Umbilical cord (tissue), 2 donors: ENCODE measurements around the gene NDUFA3. TPM values are rescaled to one million over a fixed set of nuclear protein-coding genes. Genes with fewer than 3 reads are reported as not detected.
A peak's percentile ranks its signal among the peaks of the same experiment; 100 is the strongest.

ENCODE experiments used
- DNase-seq: peaks from one replicate; pipeline ENCODE4 v3.0.0-alpha.2; 2015; ENCODE audit warnings: low spot score
- total RNA-seq: library from RNA; depleted of rRNA; stranded (reverse); fragments of >200 nt; gene quantifications from one replicate; pipeline ENCODE4 v1.2.3, GENCODE V29; 2014; ENCODE audit warnings: low replicate concordance; ENCODE audit not compliant: insufficient read depth

NDUFA3 gene
- total RNA-seq, 1 donor from 2014 or later = 4.3 TPM

DNA sequence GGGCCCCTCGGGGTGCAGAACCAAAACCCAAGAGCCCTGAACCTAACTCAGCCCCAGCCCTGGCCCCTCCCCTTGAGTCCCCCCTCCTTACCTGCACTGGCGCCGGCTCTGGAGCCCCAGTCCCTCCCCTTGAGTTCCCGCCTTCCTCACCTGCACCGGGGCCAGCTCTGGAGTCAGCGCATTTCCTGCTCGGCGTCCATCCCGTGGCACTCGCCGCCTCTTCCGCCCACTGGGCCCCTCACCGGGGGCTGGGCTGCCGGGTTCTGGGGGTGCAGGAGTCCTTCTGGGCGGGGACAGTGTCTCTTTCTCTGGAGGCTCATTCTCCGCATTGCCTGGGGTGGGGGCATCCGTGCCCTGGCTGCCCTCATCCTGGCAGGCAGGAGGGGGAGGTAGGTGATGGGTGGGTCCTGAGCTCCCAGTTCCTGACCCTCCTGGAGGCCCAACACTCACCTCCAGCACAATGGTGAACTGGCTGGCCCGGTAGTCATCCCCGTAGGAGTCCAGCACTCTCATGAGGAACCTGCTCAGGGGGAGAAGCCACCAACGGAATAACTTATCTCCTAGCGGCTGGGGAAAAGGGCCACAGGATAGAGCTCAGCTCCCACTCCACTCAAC is 5.3 kb downstream of the NDUFA3 start:
- no peak for DNase-seq

DNA sequence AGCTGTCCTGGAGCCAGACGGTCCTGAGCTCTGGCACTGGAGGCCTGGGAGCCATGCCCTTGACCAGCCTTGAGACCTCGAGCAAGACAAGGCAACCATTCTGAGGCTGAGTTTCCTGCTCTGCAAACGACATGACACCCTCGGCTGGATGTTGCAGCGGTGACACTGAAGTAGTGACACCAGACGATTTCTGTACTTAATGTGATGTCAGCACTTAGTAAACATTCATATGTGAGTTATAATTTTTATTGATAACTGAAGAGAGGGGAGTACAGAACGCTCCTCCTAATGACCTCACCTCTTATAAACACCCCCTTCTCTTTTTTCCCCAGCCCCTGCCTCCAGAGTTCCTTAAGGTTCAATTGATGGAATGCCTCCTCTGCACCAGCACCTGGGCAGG is 5.8 kb downstream of the NDUFA3 start:
- DNase-seq = no peak

DNA sequence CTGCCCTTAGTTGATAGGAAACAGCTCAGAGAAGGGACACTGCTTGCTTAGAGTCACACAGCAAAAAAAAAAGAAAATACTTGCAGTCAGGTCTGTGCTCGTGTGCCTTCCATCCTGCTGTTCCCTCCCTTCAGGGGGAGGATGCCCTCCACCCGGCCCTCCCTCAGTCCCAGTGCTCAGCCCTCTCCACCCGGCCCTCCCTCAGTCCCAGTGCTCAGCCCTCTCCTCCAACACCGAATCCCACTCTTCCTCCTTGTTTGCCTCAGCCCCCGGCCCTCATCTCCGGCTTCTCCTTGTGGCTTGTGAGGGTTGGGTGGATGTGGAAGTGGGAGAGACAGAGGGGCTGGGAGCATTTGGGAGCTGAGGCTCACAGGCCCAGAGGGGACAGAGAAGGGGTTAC is 7.0 kb downstream of the NDUFA3 start:
- DNase-seq = no peak

DNA sequence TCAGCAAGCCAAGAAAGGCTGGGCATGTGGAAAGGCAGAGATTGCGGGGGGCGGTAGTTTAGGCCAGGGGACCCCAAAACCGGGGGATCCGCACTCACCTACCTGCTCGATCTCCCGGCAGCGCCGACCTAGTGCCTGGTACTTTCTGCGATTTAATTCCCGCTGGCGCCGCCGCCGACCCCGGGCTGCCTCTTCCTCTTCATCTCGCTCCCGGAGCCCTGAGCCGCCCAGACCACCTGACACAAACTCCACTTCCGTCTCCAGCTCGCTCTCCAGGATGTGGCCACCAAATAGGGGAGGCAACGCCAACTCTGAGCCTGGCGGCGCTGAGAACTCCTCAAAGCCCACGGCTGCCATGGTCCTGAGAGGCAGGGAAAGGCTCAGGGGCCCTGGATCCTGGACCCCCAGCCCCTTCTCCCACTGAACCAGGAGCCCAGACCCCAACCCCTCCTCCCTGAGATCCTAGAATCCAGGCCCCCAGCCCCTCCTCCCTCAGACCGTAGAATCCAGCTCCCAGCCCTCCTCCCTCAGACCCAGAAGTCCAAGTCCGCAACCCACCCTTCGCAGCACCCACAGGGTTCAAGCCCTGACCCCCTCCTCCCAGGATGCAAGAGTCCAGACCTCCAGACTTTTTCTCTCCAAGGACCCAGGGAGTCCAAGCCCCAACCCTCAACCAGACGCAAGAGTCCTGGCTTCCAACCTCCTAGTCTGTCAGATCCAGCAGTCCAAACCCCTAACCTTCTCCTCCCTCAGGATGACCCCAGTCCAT is 11.9 kb downstream of the NDUFA3 start:
- no peak for DNase-seq

DNA sequence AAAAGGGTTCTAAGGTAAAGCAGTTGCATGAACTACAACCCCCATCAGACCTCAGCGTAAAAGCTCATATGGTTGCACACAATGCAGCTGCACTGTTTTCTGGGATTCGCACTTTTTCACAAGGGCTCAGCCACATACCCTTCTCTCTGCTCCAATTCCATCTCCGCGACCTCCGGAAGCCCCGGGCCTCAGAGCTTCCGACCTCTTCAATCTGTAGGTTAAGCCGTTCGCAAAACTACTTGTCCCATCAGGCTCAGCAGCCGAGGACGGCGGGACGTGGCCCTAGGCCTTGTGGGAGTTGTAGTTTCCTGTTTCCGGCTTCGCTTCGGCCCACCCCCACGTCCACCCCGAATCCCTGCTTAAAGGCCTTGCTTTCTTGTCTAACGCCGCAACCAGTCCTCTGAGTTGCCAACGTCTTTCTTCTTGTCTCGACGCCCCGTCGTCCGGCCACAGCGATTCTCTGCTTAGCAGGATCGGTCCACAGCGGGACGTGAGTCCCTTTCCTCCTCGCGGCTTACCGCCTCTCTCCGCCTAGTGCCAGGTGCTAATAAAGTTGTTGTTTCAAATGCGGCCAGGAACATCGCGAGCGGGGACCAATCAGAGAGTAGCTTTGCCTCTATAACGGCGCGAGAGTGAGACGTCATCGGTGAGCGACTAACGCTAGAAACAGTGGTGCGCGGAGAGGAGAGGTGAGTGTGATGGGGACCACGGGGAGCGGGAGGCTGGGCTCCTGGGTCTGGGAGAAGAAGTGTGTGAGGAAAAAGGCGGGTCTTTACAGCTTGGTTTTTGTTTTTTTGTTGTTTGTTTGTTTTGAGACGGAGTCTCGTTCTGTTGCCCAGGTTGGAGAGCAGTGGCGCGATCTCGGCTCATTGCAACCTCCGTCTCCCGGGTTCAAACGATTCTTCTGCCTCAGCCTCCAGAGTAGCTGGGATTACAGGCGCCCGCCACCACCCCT is 12.7 kb downstream of the NDUFA3 start, which contains the start of the genes PRPF31 and TFPT:
TSS of gene PRPF31 (plus strand) at position 646 of the 955 bp plus-strand sequence. CDS start 2,525 bp downstream, outside the sequence.
TSS of gene TFPT (minus strand) at position 549 of the 955 bp plus-strand sequence. CDS start at position 161, 388 bp downstream.
- peak; percentile 99 for DNase-seq

DNA sequence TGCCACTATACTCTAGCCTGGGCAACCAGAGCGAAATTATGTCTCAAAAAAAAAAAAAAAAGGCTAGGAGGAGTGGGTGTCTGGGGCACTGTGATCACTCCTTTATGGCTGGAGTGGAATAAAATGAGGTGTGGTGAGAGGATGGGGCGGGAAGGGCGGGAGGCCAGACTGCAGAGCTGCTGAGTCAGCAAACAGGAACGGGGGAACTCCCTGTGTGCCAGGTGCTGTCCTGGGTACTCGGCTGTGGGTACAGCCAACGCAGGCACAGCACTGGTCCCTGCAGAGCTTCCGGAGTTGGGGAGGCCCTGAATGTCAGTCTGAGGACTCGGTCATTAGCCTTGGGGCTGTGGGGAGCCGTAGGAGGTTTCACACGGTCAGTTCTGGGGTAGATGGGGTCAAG is 18.6 kb downstream of the NDUFA3 start:
- DNase-seq = no peak

DNA sequence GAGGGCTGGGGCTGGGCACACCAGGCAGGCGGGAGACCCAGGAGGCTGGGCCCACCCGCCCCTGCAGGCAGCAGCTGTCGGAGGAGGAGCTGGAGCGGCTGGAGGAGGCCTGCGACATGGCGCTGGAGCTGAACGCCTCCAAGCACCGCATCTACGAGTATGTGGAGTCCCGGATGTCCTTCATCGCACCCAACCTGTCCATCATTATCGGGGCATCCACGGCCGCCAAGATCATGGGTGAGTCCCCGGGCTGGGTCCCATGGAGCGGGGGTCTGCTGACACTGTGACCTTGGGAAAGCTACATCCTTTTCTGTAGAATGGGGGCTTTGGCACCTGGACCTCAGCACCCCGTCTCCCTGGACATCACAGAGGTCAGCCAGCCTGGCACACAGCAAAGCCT is 21.0 kb downstream of the NDUFA3 start:
- DNase-seq = no peak

DNA sequence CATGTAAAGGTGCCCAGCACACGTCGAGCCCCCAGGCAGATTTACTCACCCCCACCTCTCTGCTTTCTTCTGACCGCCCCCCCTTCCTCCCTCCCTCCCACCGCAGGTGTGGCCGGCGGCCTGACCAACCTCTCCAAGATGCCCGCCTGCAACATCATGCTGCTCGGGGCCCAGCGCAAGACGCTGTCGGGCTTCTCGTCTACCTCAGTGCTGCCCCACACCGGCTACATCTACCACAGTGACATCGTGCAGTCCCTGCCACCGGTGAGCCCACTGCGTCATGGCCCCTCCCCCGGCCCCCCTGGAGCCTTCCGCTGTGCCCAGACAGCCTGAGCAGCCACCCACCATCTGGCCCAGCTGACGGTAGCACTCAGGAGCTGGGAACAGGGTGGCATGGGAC is 21.7 kb downstream of the NDUFA3 start:
- DNase-seq = no peak

DNA sequence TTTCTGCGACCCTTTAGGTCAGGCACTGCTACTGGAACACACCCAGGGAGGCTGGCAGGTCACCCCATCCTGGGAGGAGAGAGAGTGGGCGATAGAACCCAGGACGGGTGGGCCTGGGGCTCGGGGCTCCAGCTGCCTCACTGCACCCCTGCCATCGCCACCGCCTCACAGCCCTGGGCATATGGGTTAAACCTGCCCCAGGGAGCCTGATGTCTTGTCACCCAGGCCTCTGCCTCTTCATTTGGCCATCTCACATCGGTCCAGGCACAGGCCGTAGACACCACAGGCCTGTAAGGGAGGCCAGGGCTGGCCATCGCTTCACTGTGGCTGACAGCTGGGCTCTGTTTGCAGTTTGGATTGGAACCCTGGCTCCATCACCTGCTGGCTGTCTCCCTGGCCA is 23.1 kb downstream of the NDUFA3 start:
- no peak for DNase-seq

DNA sequence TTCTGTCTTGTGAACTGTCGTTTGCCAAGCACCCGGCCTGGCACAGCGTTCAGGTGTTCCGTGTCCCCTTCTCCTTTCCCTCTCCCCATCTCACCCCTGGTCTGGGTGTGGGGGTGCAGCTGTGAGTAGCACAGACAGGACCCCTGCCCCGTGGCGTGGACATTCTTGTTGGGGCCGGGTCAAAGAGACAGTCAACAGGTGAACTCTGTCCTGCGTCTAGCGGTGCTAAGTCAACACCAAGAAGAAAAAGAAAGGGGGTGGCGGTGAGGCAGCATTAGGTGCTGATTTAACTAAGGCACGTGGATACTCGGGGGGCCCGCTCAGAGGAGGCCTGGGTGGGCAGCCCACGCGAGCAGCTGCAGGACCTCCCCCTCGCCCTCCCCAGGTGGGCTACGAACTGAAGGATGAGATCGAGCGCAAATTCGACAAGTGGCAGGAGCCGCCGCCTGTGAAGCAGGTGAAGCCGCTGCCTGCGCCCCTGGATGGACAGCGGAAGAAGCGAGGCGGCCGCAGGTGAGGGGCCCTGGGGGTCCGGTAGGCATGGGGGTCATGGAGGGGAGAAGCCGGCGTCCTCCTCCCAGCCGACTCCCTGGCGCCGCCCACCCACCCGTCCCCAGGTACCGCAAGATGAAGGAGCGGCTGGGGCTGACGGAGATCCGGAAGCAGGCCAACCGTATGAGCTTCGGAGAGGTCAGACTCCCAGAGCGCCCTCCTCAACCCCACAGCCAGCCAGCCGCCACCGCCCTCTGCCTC is 25.2 kb downstream of the NDUFA3 start:
- no peak for DNase-seq

DNA sequence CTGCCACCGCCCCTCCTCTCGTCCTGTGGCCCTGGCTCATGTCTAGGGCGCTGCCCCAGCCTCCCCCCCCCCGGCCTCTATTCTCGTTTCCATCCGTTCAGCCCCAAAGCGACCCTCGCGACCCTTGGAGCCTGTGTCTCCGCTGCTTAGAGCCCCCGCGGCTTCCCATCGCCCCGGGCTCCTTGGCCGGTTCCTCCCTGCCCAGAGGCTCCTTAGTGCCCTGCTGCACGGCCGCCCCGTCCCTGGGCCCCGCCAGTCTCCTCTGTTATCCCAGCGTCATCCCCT is 25.7 kb downstream of the NDUFA3 start:
- DNase-seq = no peak

DNA sequence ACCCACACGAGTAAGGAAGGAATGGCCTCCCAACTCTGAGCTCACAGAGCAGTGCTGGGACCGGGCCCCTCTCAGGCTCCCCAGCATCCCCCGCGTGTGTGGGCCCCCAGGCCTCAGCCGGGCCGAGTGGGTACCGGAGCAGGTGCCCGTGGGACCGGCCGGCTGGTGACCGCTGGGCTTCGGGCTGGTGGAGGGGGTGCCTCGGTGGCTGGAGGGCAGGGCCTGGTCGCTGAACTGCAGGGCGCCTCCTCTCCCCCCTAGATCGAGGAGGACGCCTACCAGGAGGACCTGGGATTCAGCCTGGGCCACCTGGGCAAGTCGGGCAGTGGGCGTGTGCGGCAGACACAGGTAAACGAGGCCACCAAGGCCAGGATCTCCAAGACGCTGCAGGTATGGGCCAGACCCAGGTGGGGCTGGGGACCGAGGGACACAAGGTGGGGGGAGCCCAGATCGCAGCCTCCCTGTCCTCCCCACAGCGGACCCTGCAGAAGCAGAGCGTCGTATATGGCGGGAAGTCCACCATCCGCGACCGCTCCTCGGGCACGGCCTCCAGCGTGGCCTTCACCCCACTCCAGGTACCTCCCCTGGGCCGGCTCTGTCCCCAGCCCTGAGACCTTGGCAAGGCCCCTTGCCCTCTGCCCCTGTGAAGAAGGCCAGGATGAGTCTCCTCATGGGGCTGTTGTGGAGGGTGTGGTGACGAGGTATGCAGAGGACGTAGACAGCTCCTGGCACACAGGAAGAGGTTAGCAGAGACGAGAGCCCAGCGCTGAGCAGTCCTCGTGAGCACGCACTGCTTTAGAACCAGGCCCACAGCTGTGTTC is 26.4 kb downstream of the NDUFA3 start:
- DNase-seq = no peak

DNA sequence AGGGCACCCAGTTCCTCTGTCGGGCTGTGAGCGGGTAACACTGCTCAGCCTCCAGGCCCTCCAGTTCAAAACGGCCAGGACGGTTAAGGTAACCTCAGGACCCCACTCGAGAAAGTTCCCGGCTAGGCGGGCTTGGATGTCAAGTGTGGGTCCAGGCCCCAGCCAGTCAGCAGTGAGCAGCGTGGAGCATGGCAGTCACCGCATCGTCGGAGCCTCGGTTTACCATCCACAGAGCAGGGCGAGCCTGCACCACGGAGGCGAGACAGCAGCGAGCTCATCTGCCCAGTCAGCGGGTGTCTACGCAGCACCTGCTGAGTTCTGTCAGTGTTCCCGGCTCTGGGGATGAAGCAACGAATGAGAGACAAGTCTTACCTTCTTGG is 27.0 kb downstream of the NDUFA3 start:
- no peak for DNase-seq

DNA sequence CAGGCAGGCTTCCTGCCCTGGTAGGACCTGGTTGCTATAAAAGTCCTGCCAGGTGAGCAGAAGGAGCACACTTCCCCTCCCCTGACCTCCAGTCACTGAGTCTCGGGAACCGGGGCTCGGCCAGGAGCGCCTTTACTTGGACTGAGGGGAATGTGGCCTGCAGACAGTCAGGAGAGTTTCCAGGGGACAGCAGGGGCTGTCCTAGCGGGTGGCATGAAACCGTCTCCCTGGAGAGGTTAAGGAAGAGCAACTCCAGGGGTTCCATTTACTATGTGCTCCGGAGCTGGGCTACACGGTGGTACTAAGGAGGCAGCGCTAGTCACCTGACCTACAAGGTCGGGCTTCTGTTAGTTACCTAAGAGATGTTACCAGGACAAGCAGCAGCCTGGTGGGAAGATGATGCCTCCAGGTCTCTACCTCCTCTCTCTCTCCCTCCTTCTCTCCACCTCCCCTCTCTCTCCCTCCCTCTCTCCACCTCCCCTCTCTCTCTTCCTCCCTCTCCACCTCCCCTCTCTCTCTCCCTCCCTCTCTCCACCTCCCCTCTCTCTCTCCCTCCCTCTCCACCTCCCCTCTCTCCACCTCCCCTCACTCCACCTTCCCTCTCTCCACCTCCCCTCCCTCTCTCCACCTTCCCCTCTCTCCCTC is 30.8 kb downstream of the NDUFA3 start:
- peak; percentile 55 for DNase-seq

DNA sequence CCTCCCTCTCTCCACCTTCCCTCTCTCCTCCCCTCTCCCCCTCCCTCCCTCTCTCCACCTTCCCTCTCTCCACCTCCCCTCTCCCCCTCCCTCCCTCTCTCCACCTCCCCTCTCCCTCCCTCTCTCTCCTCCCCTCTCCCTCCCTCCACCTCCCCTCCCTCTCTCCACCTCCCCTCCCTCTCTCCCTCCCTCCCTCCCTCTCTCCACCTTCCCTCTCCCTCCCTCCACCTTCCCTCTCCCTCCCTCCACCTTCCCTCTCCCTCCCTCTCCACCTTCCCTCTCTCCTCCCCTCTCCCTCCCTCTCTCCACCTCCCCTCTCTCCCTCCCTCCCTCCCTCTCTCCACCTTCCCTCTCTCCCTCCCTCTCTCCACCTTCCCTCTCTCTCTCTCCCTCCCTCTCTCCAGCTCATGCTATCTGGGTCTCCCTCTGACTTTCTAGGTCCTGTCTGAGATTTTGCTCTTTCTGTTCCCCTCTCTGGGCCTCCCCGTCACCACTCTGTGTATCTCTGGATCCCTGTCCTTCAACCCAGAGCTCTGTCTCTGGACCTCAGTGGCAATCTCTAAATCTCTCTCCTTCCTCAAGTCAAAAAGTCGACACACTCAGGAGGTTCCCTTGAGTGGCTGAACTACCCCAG is 31.4 kb downstream of the NDUFA3 start:
- no peak for DNase-seq

DNA sequence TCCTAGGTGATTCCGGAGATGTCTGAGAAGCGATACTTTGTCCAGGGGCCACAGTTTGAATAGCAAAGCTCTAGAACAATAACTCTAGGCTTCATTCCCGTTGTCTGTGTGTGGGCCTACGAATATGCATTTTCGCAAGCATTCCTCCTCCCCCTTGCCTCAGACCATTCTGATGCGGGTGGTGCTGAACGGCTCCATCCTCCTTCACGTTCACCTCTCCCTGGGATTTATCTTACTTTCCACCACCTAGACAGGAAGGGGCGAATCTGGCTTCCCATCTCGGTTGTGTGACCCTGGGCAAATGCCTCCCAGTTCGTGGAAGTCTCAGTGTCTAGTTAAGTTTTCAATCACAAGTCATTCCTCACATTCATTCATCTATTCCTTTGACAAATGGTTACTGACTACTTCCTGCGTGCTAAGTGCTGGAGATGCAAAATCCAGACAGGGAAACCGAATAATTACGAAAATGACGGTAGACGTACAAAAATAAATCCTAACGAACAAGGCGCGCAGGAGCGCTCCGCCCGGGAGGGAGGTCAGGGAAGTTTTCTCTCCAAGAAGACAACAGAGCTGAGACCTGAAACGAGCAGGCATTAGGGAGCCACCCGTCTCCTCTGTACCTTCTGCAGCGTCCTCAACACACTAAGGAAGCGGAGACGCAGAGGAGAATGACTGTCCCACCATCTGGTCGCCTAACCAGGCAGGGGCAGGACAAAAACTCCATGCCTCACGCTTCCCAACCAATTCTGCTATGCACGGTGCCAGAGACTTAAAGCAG is 33.6 kb downstream of the NDUFA3 start:
- DNase-seq = no peak

DNA sequence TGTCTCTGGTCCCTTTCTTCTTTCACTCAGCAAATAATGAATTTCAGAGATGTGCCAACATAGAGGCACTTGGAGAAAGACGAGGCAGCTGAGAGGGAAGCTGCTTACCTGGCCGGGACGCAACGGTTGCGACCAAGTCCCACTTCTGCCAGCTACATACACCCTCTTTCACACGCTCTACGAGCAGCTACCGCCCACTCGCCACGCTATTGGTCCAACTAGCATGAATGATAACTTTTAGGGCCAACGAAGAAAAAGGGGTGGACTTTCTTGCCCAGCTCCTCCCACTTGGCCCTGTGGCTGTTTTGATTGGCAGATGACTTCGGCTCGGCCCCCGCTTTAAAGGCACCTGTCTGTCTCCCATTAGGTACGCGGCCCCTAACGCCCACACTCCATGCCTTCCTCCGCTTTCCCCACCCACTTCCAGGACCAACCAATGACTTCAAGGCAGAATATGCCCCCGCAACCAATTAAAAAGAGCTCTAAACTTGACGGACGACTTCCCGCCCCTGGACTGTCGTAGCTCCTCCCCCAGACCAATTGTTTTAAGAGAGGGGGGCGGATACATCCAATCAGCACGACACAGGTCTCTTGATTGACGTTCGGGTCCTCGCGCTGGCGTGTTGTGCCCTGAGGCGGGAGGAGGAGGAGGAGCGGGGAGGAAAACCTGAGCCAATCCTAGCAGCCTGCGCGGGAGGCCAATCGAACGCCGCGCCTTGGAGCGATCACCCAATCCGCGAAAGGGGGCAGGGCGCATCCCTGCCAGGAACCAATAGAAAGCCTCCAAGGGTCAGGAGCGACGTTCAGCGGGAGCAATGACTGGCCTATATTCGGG is 34.4 kb downstream of the NDUFA3 start:
- peak; percentile 100 for DNase-seq
